Trophoblast cell (in vitro differentiated cells and primary cell): Measurements from ENCODE around the gene MIPOL1.

Experiments used
- DNase-seq, 2 donors: peaks; one replicate each; pipeline ENCODE4 v3.0.0-alpha.2; 2016
- H2AFZ ChIP-seq: 2 replicates; pipeline ENCODE4 v1.6.1; 2013; ENCODE audit warnings: low read length, moderate library complexity, mild to moderate bottlenecking; ENCODE audit not compliant: insufficient read depth, poor library complexity
- H2AK5ac ChIP-seq: 2 replicates; pipeline ENCODE4 v1.6.1; 2013; ENCODE audit warnings: mild to moderate bottlenecking, low read length
- H2BK120ac ChIP-seq: 2 replicates; pipeline ENCODE4 v1.6.1; 2013; ENCODE audit warnings: low read length, mild to moderate bottlenecking, moderate library complexity; ENCODE audit not compliant: insufficient read depth, poor library complexity
- H2BK12ac ChIP-seq: 2 replicates; pipeline ENCODE4 v1.6.1; 2013; ENCODE audit warnings: mild to moderate bottlenecking, low read length, moderate library complexity
- H2BK5ac ChIP-seq: 2 replicates; pipeline ENCODE4 v1.6.1; 2013; ENCODE audit warnings: low read length, low read depth, moderate library complexity, mild to moderate bottlenecking; ENCODE audit not compliant: poor library complexity
- H3K14ac ChIP-seq: 2 replicates; pipeline ENCODE4 v1.6.1; 2013; ENCODE audit warnings: mild to moderate bottlenecking, low read length
- H3K18ac ChIP-seq: 2 replicates; pipeline ENCODE4 v1.6.1; 2013; ENCODE audit warnings: mild to moderate bottlenecking, low read length
- H3K23ac ChIP-seq: 2 replicates; pipeline ENCODE4 v1.6.1; 2013; ENCODE audit warnings: low read length
- H3K27ac ChIP-seq: 2 replicates; pipeline ENCODE4 v1.5.1; 2013; ENCODE audit warnings: low read depth, mild to moderate bottlenecking, inconsistent platforms, low read length, moderate library complexity
- H3K27me3 ChIP-seq: 2 replicates; pipeline ENCODE4 v1.6.1; 2013; ENCODE audit warnings: inconsistent platforms, mild to moderate bottlenecking, low read length, moderate library complexity; ENCODE audit not compliant: insufficient read depth
- H3K36me3 ChIP-seq, 2 experiments: 1 replicate in 1 of 2; 2 replicates in 1 of 2; pipeline ENCODE4 v1.6.1; 2013; ENCODE audit warnings: low read length in 2 of 2, mild to moderate bottlenecking in 2 of 2, moderate library complexity in 1 of 2; ENCODE audit not compliant: insufficient read depth in 2 of 2, control insufficient read depth in 1 of 2
- H3K4ac ChIP-seq: 2 replicates; pipeline ENCODE4 v1.6.1; 2013; ENCODE audit warnings: low read depth, mild to moderate bottlenecking, low read length, moderate library complexity
- H3K4me1 ChIP-seq, 2 experiments: 1 replicate in 1 of 2; 2 replicates in 1 of 2; pipeline ENCODE4 v1.6.1; 2013; ENCODE audit warnings: low read length in 2 of 2, mild to moderate bottlenecking in 2 of 2, moderate library complexity in 1 of 2; ENCODE audit not compliant: insufficient read depth in 2 of 2, control insufficient read depth in 1 of 2
- H3K4me2 ChIP-seq: 2 replicates; pipeline ENCODE4 v1.6.1; 2013; ENCODE audit warnings: inconsistent platforms, mild to moderate bottlenecking, low read length, moderate library complexity
- H3K4me3 ChIP-seq: 2 replicates; pipeline ENCODE4 v1.5.1; 2013; ENCODE audit warnings: mild to moderate bottlenecking, low read depth, low read length, inconsistent platforms
- H3K79me1 ChIP-seq: one replicate; pipeline ENCODE4 v1.6.1; 2013; ENCODE audit warnings: low read length
- H3K79me2 ChIP-seq: 2 replicates; pipeline ENCODE4 v1.6.1; 2013; ENCODE audit warnings: low read length, mild to moderate bottlenecking; ENCODE audit not compliant: control insufficient read depth, insufficient read depth, poor library complexity
- H3K9ac ChIP-seq: 2 replicates; pipeline ENCODE4 v1.6.1; 2013; ENCODE audit warnings: mild to moderate bottlenecking, low read length
- H3K9me3 ChIP-seq: 2 replicates; pipeline ENCODE4 v1.6.1; 2013; ENCODE audit warnings: low read depth, mild to moderate bottlenecking, control low read depth, inconsistent platforms, low read length; ENCODE audit not compliant: insufficient read depth
- H4K12ac ChIP-seq: 2 replicates; pipeline ENCODE4 v1.6.1; 2013; ENCODE audit warnings: low read depth, mild to moderate bottlenecking, low read length, moderate library complexity
- H4K8ac ChIP-seq: 2 replicates; pipeline ENCODE4 v1.6.1; 2013; ENCODE audit warnings: low read depth, mild to moderate bottlenecking, low read length, moderate library complexity
- H4K91ac ChIP-seq: one replicate; pipeline ENCODE4 v1.6.1; 2013; ENCODE audit warnings: low read depth, mild to moderate bottlenecking, low read length, moderate library complexity
- WGBS: extraction: QIAGEN DNeasy Blood & Tissue Kit; methylation state at CpG from one replicate; pipeline ENCODE4 v1.1.7; 2013; ENCODE audit warnings: missing lambda C conversion rate; ENCODE audit not compliant: insufficient read length, insufficient coverage; ENCODE audit errors: extremely low coverage; 5-methylcytosine and 5-hydroxymethylcytosine counted together

MIPOL1 gene

GRCh38 chr14:37594971-37595808 is 397.5 kb downstream of the MIPOL1 start, which contains the start of the genes FOXA1 and TTC6:
Gene FOXA1 (minus strand): TSS chr14:37595249. CDS start chr14:37594972, 277 bp downstream.
Gene TTC6 (plus strand): TSS chr14:37595629. CDS start chr14:37622065, 26,436 bp downstream.
- Histone ChIP-seq H3K79me1 (no peaks in the 10 kb centered on the region), H4K12ac (no peak within 1 kb of the TSS), H3K18ac (no peak within 1 kb of the TSS), H2BK5ac (no peak within 1 kb of the TSS), H2AK5ac (no peak within 1 kb of the TSS), H2AFZ (peak within 1 kb of the TSS; percentile 5), H3K14ac (no peak within 1 kb of the TSS), H4K91ac (no peak within 1 kb of the TSS), H3K4me1 (peaks cover 27 to 28% of the 10 kb centered on the region in 2 experiments), H3K4ac (no peak within 1 kb of the TSS), H4K8ac (no peak within 1 kb of the TSS), H3K4me2 (peak within 1 kb of the TSS; percentile 65), H3K23ac (no peak within 1 kb of the TSS), H2BK120ac (no peak within 1 kb of the TSS), H3K27ac (no peak within 1 kb of the TSS), H3K9ac (no peak within 1 kb of the TSS), H3K4me3 (peak within 1 kb of the TSS; percentile 37), H3K9me3 (peaks cover 13% of the 10 kb centered on the region), H3K36me3 (no peaks in the 10 kb centered on the region), H3K27me3 (peaks cover 68% of the 10 kb centered on the region), H2BK12ac (no peak within 1 kb of the TSS), H3K79me2 (no peaks in the 10 kb centered on the region)
- WGBS, result no CpG with 5 or more reads among the region's 92 CpGs
- DNase-seq, result peak in 1 of 2 donors; percentile 1

- Histone ChIP-seq H3K27ac (no peak overlapping the region), H3K23ac (no peak overlapping the region), H2BK120ac (no peak overlapping the region), H3K9me3 (peaks cover 13% of the 10 kb centered on the region), H2AK5ac (no peak overlapping the region), H4K91ac (no peak overlapping the region), H4K12ac (no peak overlapping the region), H3K14ac (no peak overlapping the region), H2AFZ (peak overlapping the region; percentile 5), H3K4ac (no peak overlapping the region), H2BK5ac (no peak overlapping the region), H3K4me3 (no peak overlapping the region), H4K8ac (no peak overlapping the region), H3K36me3 (no peaks in the 10 kb centered on the region), H3K4me2 (peak overlapping the region; percentile 65), H3K27me3 (peaks cover 72% of the 10 kb centered on the region), H2BK12ac (no peak overlapping the region), H3K79me1 (no peaks in the 10 kb centered on the region), H3K18ac (no peak overlapping the region), H3K9ac (no peak overlapping the region), H3K79me2 (no peaks in the 10 kb centered on the region), H3K4me1 (peaks cover 27 to 28% of the 10 kb centered on the region in 2 experiments)
- WGBS, result no CpG with 5 or more reads among the region's 46 CpGs
- DNase-seq, result peak; percentile 19 to 31
These were observed 398.3 kb downstream of the MIPOL1 start for GRCh38 chr14:37595809-37596621.

- no peak overlapping the region for H4K8ac ChIP-seq
- no peak overlapping the region for H2AK5ac ChIP-seq
- H3K27me3 ChIP-seq, result peaks cover 71% of the 10 kb centered on the region
- H3K4me1 ChIP-seq, result peaks cover 20% of the 10 kb centered on the region in 2 experiments
- H4K91ac ChIP-seq, result no peak overlapping the region
- no peak overlapping the region for H3K27ac ChIP-seq
- no peaks in the 10 kb centered on the region for H3K79me2 ChIP-seq
- H2BK12ac ChIP-seq, result no peak overlapping the region
- no peak overlapping the region for H3K4ac ChIP-seq
- H2AFZ ChIP-seq, result no peak overlapping the region
- H3K18ac ChIP-seq, result no peak overlapping the region
- H3K14ac ChIP-seq, result no peak overlapping the region
- H3K4me3 ChIP-seq, result no peak overlapping the region
- H2BK120ac ChIP-seq, result no peak overlapping the region
- DNase-seq, result no peak
- H2BK5ac ChIP-seq, result no peak overlapping the region
- no peak overlapping the region for H3K23ac ChIP-seq
- no peaks in the 10 kb centered on the region for H3K79me1 ChIP-seq
- no peak overlapping the region for H3K4me2 ChIP-seq
- WGBS, result no CpG with 5 or more reads among the region's 7 CpGs
- no peaks in the 10 kb centered on the region for H3K36me3 ChIP-seq
- no peak overlapping the region for H3K9ac ChIP-seq
- no peak overlapping the region for H4K12ac ChIP-seq
- peaks cover 10% of the 10 kb centered on the region for H3K9me3 ChIP-seq
These were observed 399.2 kb downstream of the MIPOL1 start for GRCh38 chr14:37596790-37597472.

GRCh38 chr14:37597538-37597913 is 399.8 kb downstream of the MIPOL1 start:
- Histone ChIP-seq H3K4me1 (peaks cover 19 to 20% of the 10 kb centered on the region in 2 experiments), H2AFZ (no peak overlapping the region), H2BK12ac (no peak overlapping the region), H2AK5ac (no peak overlapping the region), H3K18ac (no peak overlapping the region), H3K36me3 (no peaks in the 10 kb centered on the region), H4K12ac (no peak overlapping the region), H3K4me3 (no peak overlapping the region), H3K9me3 (peaks cover 4% of the 10 kb centered on the region), H3K27ac (no peak overlapping the region), H3K23ac (no peak overlapping the region), H3K27me3 (peaks cover 70% of the 10 kb centered on the region), H3K9ac (no peak overlapping the region), H2BK120ac (no peak overlapping the region), H4K8ac (no peak overlapping the region), H4K91ac (no peak overlapping the region), H3K4me2 (no peak overlapping the region), H2BK5ac (no peak overlapping the region), H3K14ac (no peak overlapping the region), H3K79me1 (no peaks in the 10 kb centered on the region), H3K79me2 (no peaks in the 10 kb centered on the region), H3K4ac (no peak overlapping the region)
- DNase-seq, result no peak
- no CpG with 5 or more reads among the region's 20 CpGs for WGBS
